HL-60 (cell line): Measurements from ENCODE around the gene XYLT1.

ENCODE experiments used
- DNase-seq, 2 experiments: peaks; one replicate each; pipeline ENCODE4 v3.0.0-alpha.2; 2010 to 2020; ENCODE audit warnings: low read depth in 1 of 2, low spot score in 1 of 2
- H3K27ac ChIP-seq: fragments of 250-450 bp; sonication (Bioruptor Pico); replicated peaks from 2 replicates; pipeline ENCODE4 v1.5.1; 2020; ENCODE audit warnings: mild to moderate bottlenecking, moderate library complexity
- H3K27me3 ChIP-seq: fragments of 250-450 bp; sonication (Bioruptor Pico); 2 replicates; pipeline ENCODE4 v1.5.1; 2021; ENCODE audit warnings: mild to moderate bottlenecking, moderate library complexity; ENCODE audit not compliant: insufficient read depth, poor library complexity, severe bottlenecking
- H3K4me3 ChIP-seq: replicated peaks from 2 replicates; pipeline ENCODE4 v1.5.1; 2011; ENCODE audit warnings: mild to moderate bottlenecking, control low read depth, low read length; ENCODE audit not compliant: insufficient read depth
- GABPA ChIP-seq: IDR thresholded peaks from 2 replicates; pipeline ENCODE4 v1.6.1; 2012; ENCODE audit warnings: low read depth
- POLR2AphosphoS5 ChIP-seq: IDR thresholded peaks from 2 replicates; pipeline ENCODE4 v1.6.1; 2012; ENCODE audit warnings: low read depth
- SPI1 ChIP-seq: IDR thresholded peaks from 2 replicates; pipeline ENCODE4 v1.6.1; 2012; ENCODE audit warnings: low read depth, mild to moderate bottlenecking, borderline replicate concordance
- TF ChIP-seq, protein P1 (sequence below): IDR thresholded peaks from one replicate; pipeline ENCODE4 v1.5.1; 2011; ENCODE audit warnings: low read length, control low read depth, inconsistent platforms; ENCODE audit not compliant: insufficient read depth
- TF ChIP-seq, protein P2 (sequence below): IDR thresholded peaks from 2 replicates; pipeline ENCODE4 v1.6.1; 2012; ENCODE audit warnings: low read depth; ENCODE audit not compliant: insufficient replicate concordance

Gene XYLT1

DNA sequence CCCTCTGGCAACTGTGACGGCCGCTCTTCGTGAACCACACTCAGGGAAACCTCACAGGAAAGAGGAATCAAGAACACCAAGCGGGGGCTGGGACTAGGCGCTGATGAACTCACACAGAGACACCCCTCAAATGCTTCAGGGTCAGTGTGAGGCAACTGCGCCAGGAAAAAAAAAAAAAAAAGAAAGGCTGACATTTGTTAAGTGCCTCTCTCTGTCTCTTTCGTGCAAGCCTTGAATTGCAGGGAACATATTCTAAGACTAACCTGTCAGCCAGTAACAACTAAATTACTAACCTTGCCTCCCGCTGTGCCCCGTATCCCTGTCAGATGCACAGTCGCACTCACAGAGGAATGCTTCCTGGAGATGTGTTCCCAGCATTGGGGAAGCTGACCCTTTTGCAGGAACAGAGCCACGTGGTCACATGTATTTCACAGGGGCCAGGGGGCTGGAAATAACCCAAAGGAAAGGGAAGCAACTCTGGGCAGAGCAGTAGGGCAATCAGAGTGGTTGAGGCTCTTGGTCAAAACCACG is 247.8 kb downstream of the XYLT1 start:
- TF ChIP-seq POLR2AphosphoS5 = no peak
- TF ChIP-seq, protein P1, sequence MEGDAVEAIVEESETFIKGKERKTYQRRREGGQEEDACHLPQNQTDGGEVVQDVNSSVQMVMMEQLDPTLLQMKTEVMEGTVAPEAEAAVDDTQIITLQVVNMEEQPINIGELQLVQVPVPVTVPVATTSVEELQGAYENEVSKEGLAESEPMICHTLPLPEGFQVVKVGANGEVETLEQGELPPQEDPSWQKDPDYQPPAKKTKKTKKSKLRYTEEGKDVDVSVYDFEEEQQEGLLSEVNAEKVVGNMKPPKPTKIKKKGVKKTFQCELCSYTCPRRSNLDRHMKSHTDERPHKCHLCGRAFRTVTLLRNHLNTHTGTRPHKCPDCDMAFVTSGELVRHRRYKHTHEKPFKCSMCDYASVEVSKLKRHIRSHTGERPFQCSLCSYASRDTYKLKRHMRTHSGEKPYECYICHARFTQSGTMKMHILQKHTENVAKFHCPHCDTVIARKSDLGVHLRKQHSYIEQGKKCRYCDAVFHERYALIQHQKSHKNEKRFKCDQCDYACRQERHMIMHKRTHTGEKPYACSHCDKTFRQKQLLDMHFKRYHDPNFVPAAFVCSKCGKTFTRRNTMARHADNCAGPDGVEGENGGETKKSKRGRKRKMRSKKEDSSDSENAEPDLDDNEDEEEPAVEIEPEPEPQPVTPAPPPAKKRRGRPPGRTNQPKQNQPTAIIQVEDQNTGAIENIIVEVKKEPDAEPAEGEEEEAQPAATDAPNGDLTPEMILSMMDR = no peak
- TF ChIP-seq SPI1 = no peak
- TF ChIP-seq, protein P2, sequence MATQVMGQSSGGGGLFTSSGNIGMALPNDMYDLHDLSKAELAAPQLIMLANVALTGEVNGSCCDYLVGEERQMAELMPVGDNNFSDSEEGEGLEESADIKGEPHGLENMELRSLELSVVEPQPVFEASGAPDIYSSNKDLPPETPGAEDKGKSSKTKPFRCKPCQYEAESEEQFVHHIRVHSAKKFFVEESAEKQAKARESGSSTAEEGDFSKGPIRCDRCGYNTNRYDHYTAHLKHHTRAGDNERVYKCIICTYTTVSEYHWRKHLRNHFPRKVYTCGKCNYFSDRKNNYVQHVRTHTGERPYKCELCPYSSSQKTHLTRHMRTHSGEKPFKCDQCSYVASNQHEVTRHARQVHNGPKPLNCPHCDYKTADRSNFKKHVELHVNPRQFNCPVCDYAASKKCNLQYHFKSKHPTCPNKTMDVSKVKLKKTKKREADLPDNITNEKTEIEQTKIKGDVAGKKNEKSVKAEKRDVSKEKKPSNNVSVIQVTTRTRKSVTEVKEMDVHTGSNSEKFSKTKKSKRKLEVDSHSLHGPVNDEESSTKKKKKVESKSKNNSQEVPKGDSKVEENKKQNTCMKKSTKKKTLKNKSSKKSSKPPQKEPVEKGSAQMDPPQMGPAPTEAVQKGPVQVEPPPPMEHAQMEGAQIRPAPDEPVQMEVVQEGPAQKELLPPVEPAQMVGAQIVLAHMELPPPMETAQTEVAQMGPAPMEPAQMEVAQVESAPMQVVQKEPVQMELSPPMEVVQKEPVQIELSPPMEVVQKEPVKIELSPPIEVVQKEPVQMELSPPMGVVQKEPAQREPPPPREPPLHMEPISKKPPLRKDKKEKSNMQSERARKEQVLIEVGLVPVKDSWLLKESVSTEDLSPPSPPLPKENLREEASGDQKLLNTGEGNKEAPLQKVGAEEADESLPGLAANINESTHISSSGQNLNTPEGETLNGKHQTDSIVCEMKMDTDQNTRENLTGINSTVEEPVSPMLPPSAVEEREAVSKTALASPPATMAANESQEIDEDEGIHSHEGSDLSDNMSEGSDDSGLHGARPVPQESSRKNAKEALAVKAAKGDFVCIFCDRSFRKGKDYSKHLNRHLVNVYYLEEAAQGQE = no peak
- no peak for TF ChIP-seq GABPA
- Histone ChIP-seq H3K4me3 (no peak overlapping the region), H3K27ac (peak overlapping the region; percentile 52), H3K27me3 (no peaks in the 10 kb centered on the region)
- DNase-seq = peak; percentile 60 to 74

DNA sequence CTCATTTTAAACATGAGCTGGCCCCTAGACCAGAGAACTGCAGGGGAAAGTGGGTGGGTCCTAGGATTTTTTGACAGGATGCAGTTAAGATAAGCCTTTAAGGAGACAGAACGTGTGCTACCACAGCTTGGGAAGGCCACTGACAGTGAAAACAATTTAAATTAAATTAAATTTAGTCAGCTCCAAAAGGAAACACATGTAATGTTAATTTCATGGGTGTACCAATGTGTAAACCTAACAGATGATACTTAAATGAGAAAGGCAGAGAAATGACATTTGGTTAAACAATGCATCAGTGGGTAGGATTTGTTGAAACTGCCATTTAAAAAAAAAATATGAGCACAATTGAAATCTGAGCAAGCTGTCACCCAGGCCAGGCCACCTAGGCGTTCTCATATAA is 250.8 kb downstream of the XYLT1 start:
- Histone ChIP-seq H3K27ac (no peak overlapping the region), H3K27me3 (no peaks in the 10 kb centered on the region), H3K4me3 (no peak overlapping the region)
- TF ChIP-seq GABPA (no peak), POLR2AphosphoS5 (no peak), SPI1 (no peak)
- TF ChIP-seq, protein P1 = no peak
- TF ChIP-seq, protein P2 = no peak
- no peak for DNase-seq

DNA sequence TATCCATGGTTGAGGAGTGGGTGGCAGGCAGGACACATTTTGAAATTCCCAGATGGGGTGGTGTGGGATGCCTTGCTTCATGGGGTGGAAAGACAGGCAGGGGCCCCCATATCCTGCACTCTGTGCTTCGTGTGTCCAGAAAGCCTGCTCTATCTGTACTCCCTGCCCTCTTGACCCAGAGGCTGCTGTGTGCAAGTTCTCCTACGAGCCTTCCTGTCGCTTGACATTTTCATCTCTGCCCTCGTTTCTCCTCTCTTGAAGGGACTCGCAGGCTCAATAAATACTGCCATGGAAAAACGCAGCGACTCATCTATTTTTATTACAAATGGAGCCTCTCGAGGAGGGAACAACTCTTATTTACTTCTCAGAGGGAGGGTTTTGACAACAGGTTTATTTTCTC is 254.8 kb downstream of the XYLT1 start:
- no peak for DNase-seq
- Histone ChIP-seq H3K4me3 (no peak overlapping the region), H3K27ac (no peak overlapping the region), H3K27me3 (no peaks in the 10 kb centered on the region)
- TF ChIP-seq SPI1 = no peak

DNA sequence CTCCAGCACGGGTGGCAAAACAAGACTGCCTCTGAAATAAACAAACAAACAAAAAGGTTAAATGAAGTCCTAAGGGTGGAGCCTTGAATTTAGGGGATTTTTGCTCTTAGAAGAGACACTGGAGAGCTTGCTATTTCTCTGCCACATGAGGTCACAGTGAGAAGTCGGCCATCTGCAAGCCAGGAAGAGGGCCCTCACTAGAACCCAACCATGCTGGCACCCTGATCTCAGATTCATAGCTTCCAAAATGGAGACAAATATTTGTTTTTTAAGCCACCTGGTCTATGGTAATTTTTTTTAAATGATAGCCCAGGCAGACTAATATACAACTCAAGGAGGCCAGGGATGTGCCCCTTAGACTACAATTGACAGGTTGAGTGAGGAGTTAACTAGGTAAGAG is 255.5 kb downstream of the XYLT1 start:
- Histone ChIP-seq H3K27me3 (no peaks in the 10 kb centered on the region), H3K27ac (no peak overlapping the region), H3K4me3 (no peak overlapping the region)
- TF ChIP-seq, protein P2 = no peak
- TF ChIP-seq GABPA (no peak), SPI1 (no peak), POLR2AphosphoS5 (no peak)
- TF ChIP-seq, protein P1 = no peak
- no peak for DNase-seq
